Activated naive CD8-positive, alpha-beta T cell treated with anti-CD3 and anti-CD28 coated beads for 36 hours (primary cell): ENCODE results near the gene CARD19. TPM values are rescaled to one million over a fixed set of nuclear protein-coding genes. Genes with fewer than 3 reads are reported as not detected.

Experiments
- DNase-seq: peaks from one replicate; pipeline ENCODE4 v3.0.0; 2021
- H3K27ac Mint-ChIP-seq: one replicate; pipeline ENCODE4 v1.8.0; 2022; ENCODE audit warnings: mild to moderate bottlenecking, moderate library complexity, mixed read lengths
- H3K27me3 Mint-ChIP-seq: one replicate; pipeline ENCODE4 v1.8.0; 2022; ENCODE audit warnings: mild to moderate bottlenecking, mixed read lengths
- H3K36me3 Mint-ChIP-seq: one replicate; pipeline ENCODE4 v1.8.0; 2021; ENCODE audit warnings: mild to moderate bottlenecking, mixed read lengths
- H3K4me1 Mint-ChIP-seq: one replicate; pipeline ENCODE4 v1.8.0; 2021; ENCODE audit warnings: mixed read lengths
- H3K4me3 Mint-ChIP-seq: one replicate; pipeline ENCODE4 v1.8.0; 2022; ENCODE audit warnings: mild to moderate bottlenecking, moderate library complexity, mixed read lengths
- H3K9me3 Mint-ChIP-seq: one replicate; pipeline ENCODE4 v1.8.0; 2022; ENCODE audit warnings: mixed read lengths
- total RNA-seq, 2 experiments: library from RNA; stranded (reverse); gene quantifications; one replicate each; pipeline ENCODE4 v1.2.3, GENCODE V29; 2021

The CARD19 gene
- total RNA-seq, 2 experiments from 2014 or later = 36.5 to 38.6 TPM

- Mint-ChIP-seq H3K4me1 (peaks cover 55% of the 10 kb centered on the region), H3K36me3 (peaks cover 17% of the 10 kb centered on the region), H3K27me3 (no peaks in the 10 kb centered on the region), H3K9me3 (no peaks in the 10 kb centered on the region), H3K4me3 (peak overlapping the region; percentile 89), H3K27ac (peak overlapping the region; percentile 95)
- DNase-seq = no peak
Observed at GRCh38 chr9:93059715-93060578, 36.1 kb upstream of the CARD19 start.

GRCh38 chr9:93060746-93061259 lies 35.2 kb upstream of the CARD19 start:
- H3K36me3 Mint-ChIP-seq = peaks cover 23% of the 10 kb centered on the region

GRCh38 chr9:93061260-93061751 lies 34.7 kb upstream of the CARD19 start:
- no peak for DNase-seq
- Mint-ChIP-seq H3K9me3 (no peaks in the 10 kb centered on the region), H3K4me3 (peak overlapping the region; percentile 89), H3K4me1 (peaks cover 64% of the 10 kb centered on the region), H3K27me3 (no peaks in the 10 kb centered on the region), H3K36me3 (peaks cover 25% of the 10 kb centered on the region), H3K27ac (peak overlapping the region; percentile 95)

More at GRCh38 chr9:93060746-93061259, 35.2 kb upstream of the CARD19 start:
- peak overlapping the region; percentile 95 for H3K27ac Mint-ChIP-seq
- H3K9me3 Mint-ChIP-seq = no peaks in the 10 kb centered on the region
- DNase-seq = peak; percentile 25
- H3K27me3 Mint-ChIP-seq = no peaks in the 10 kb centered on the region
- H3K4me1 Mint-ChIP-seq = peaks cover 62% of the 10 kb centered on the region
- peak overlapping the region; percentile 89 for H3K4me3 Mint-ChIP-seq

GRCh38 chr9:93061791-93062763 lies 33.9 kb upstream of the CARD19 start:
- peak; percentile 48 for DNase-seq
- Mint-ChIP-seq H3K4me3 (peak overlapping the region; percentile 89), H3K4me1 (peaks cover 70% of the 10 kb centered on the region)

GRCh38 chr9:93064392-93065134 lies 31.5 kb upstream of the CARD19 start:
- Mint-ChIP-seq H3K27ac (peak overlapping the region; percentile 98), H3K4me3 (peak overlapping the region; percentile 84), H3K4me1 (peaks cover 82% of the 10 kb centered on the region), H3K9me3 (peaks cover 1% of the 10 kb centered on the region), H3K36me3 (peaks cover 48% of the 10 kb centered on the region), H3K27me3 (no peaks in the 10 kb centered on the region)
- DNase-seq = peak; percentile 90

More at GRCh38 chr9:93061791-93062763, 33.9 kb upstream of the CARD19 start:
- no peaks in the 10 kb centered on the region for H3K27me3 Mint-ChIP-seq
- peaks cover 29% of the 10 kb centered on the region for H3K36me3 Mint-ChIP-seq
- H3K9me3 Mint-ChIP-seq = peaks cover 1% of the 10 kb centered on the region
- H3K27ac Mint-ChIP-seq = peak overlapping the region; percentile 95

GRCh38 chr9:93065135-93065720 lies 30.8 kb upstream of the CARD19 start:
- Mint-ChIP-seq H3K36me3 (peaks cover 49% of the 10 kb centered on the region), H3K27me3 (no peaks in the 10 kb centered on the region), H3K27ac (peak overlapping the region; percentile 98), H3K9me3 (peaks cover 1% of the 10 kb centered on the region), H3K4me3 (peak overlapping the region; percentile 84), H3K4me1 (peaks cover 82% of the 10 kb centered on the region)
- no peak for DNase-seq

- Mint-ChIP-seq H3K9me3 (peaks cover 1% of the 10 kb centered on the region), H3K36me3 (peaks cover 47% of the 10 kb centered on the region), H3K27ac (peak overlapping the region; percentile 82), H3K4me3 (no peak overlapping the region), H3K27me3 (no peaks in the 10 kb centered on the region), H3K4me1 (peaks cover 71% of the 10 kb centered on the region)
- no peak for DNase-seq
Observed at GRCh38 chr9:93066978-93067603, 28.9 kb upstream of the CARD19 start.

GRCh38 chr9:93068956-93069355 lies 27.1 kb upstream of the CARD19 start:
- peaks cover 71% of the 10 kb centered on the region for H3K4me1 Mint-ChIP-seq
- no peak for DNase-seq
- peaks cover 48% of the 10 kb centered on the region for H3K36me3 Mint-ChIP-seq
- H3K27me3 Mint-ChIP-seq = no peaks in the 10 kb centered on the region
- no peak overlapping the region for H3K4me3 Mint-ChIP-seq
- peak overlapping the region; percentile 46 for H3K27ac Mint-ChIP-seq
- peaks cover 1% of the 10 kb centered on the region for H3K9me3 Mint-ChIP-seq

- DNase-seq = peak; percentile 20
- H3K27ac Mint-ChIP-seq = no peak overlapping the region
- H3K9me3 Mint-ChIP-seq = peaks cover 1% of the 10 kb centered on the region
- H3K27me3 Mint-ChIP-seq = no peaks in the 10 kb centered on the region
- H3K4me1 Mint-ChIP-seq = peaks cover 56% of the 10 kb centered on the region
- no peak overlapping the region for H3K4me3 Mint-ChIP-seq
- peaks cover 40% of the 10 kb centered on the region for H3K36me3 Mint-ChIP-seq
Observed at GRCh38 chr9:93071464-93071863, 24.6 kb upstream of the CARD19 start.

GRCh38 chr9:93072383-93072795 lies 23.6 kb upstream of the CARD19 start:
- peaks cover 56% of the 10 kb centered on the region for H3K4me1 Mint-ChIP-seq
- peak overlapping the region; percentile 31 for H3K27ac Mint-ChIP-seq
- no peak for DNase-seq
- no peak overlapping the region for H3K4me3 Mint-ChIP-seq
- H3K27me3 Mint-ChIP-seq = no peaks in the 10 kb centered on the region
- no peaks in the 10 kb centered on the region for H3K9me3 Mint-ChIP-seq
- H3K36me3 Mint-ChIP-seq = peaks cover 36% of the 10 kb centered on the region

GRCh38 chr9:93076101-93076791 lies 19.8 kb upstream of the CARD19 start:
- H3K4me3 Mint-ChIP-seq = no peak overlapping the region
- no peaks in the 10 kb centered on the region for H3K9me3 Mint-ChIP-seq
- H3K27me3 Mint-ChIP-seq = no peaks in the 10 kb centered on the region
- peaks cover 32% of the 10 kb centered on the region for H3K4me1 Mint-ChIP-seq
- peaks cover 17% of the 10 kb centered on the region for H3K36me3 Mint-ChIP-seq
- DNase-seq = no peak
- no peak overlapping the region for H3K27ac Mint-ChIP-seq

- H3K4me1 Mint-ChIP-seq = peaks cover 34% of the 10 kb centered on the region
- no peaks in the 10 kb centered on the region for H3K9me3 Mint-ChIP-seq
- peaks cover 20% of the 10 kb centered on the region for H3K36me3 Mint-ChIP-seq
- H3K27me3 Mint-ChIP-seq = no peaks in the 10 kb centered on the region
- no peak for DNase-seq
- H3K4me3 Mint-ChIP-seq = no peak overlapping the region
- H3K27ac Mint-ChIP-seq = no peak overlapping the region
Observed at GRCh38 chr9:93076792-93077128, 19.3 kb upstream of the CARD19 start.

- Mint-ChIP-seq H3K27ac (peak overlapping the region; percentile 5), H3K4me1 (peaks cover 35% of the 10 kb centered on the region), H3K27me3 (no peaks in the 10 kb centered on the region), H3K36me3 (peaks cover 23% of the 10 kb centered on the region), H3K4me3 (no peak overlapping the region), H3K9me3 (no peaks in the 10 kb centered on the region)
- DNase-seq = no peak
Observed at GRCh38 chr9:93077367-93077766, 18.6 kb upstream of the CARD19 start.
